HG02588 (cell line): Measurements from ENCODE around the gene LRRFIP1.

ENCODE experiments used
- ATAC-seq: cut with Tn5 transposase; IDR thresholded peaks from one replicate; pipeline ENCODE4 v1.9.1; 2021; ENCODE audit warnings: mild to moderate bottlenecking, moderate library complexity; ENCODE audit not compliant: unreplicated experiment

The LRRFIP1 gene

DNA sequence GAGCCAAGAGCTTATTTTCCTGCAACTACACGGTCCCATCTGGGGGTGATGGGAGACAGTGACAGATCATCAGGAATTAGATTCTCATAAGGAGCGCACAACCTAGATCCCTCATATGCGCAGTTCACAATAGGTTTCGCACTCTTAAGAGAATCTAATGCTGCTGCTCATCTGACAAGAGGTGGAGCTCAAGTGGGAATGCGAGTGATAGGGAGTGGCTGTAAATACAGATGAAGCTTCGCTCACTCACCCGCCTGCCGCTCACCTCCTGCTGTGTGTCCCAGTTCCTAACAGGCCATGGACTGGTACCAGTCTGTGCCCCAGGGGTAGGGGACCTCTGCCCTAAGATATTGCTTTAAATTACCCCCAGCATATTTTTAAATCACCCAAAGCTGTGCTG is 10.8 kb downstream of the LRRFIP1 start:
- no peak for ATAC-seq

DNA sequence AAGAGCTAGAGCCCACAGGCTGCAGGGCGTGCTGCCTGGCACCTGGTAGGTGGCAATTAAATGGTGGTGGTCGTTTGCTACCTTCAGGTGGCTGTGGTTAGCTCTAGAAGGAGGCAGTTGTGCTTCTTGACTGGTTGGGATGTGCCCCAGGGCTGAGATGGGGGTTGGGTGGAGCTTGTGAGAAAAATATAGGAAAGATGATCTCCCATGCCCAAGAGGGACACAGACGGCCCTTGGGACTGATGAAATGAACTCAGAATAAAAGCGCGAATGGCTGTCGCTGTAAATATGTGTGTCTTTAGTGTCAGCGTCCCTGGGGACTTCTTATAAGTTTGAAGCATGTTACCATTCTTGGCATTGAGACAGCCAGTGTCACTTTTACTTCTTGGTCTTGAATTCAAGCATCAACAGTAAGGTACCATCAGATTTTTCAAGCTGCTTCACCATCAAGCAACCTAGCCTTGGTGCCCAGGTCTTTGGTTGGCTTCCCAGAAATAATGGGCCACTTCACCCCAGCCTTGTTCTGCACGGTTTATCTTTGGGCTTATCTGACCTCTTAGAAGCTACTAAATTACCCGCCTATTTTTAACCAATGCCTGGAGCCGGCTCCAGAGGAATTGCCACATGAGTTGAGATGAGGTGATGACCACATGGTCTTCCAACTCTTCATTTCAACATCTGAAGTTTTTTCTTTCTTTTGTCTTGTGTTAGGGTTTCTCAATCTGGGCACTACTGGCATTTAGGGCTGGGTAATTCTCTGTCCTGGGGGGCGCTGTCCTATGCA is 11.9 kb downstream of the LRRFIP1 start:
- ATAC-seq, result no peak

DNA sequence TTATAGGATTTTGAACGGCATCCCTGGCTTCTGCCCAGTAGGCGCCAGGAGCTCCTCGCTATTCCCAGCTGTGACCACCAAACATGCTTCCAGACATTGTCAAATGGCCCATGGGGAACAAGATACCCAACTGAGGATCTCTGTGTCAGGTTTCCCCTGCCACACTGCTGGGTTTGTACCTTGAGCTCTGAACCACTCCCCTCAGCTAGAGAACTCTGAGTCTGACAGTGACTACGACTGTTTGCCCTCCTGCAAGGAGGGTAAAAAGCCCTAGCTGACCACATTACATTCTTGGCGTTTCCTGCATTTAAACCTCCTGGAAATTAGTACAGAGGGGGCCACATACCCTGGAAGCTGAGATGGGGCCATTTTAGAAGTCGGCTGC is 12.4 kb downstream of the LRRFIP1 start:
- ATAC-seq, result no peak

DNA sequence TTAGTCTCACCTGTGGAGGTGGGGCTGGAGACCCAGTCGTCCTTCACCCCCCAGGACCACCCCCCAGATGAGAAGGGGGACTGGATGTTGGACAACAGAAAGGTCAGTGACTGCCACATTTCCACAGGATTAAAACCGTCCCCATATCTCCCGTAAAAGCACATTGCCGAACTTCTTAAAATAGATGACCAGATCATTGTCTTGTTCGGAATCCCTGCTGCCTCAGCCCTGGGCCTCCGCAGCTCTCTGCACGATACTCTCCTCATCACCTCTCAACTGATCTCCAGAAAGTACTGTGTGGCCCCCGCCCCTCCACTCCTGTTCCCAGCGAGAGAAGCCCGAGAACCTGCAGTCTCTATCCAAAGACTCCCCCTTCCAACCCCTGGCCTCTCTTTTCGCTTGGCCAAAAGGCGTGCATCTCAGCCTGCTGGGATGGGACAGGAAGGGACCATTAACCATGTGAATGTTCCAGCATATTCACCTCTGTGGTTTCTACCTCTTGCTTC is 13.2 kb downstream of the LRRFIP1 start:
- ATAC-seq, result no peak

DNA sequence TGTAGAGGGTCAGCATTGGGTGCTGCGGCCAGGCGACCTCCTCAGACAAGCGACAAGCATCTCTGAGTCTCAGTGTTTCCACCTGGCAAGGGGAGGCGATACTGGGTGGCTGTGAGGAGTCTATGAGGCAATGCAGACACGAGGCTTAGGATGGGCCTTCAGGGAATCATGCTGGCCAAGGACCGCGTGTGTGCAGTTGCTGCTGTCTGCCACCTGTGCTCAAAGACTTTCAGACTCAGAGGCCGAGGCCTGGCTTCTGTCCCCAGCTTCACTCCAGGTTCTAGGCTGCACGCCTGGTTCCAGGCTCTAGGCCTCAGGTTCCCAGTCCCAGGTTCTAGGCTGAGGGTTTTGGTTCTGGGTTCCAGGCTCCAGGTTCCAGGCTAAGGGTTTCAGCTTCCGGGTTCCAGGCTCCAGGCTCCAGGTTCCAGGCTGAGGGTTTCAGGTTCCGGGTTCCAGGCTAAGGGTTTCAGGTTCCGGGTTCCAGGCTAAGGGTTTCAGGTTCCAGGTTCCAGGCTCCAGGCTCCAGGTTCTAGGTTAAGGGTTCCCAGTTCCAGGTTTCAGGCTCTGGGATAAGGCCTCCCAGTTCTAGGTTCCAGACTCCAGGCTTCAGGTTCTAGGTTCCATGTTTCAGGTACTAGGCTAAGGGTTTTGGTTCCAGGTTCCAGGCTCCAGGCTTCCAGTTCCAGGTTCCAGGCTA is 14.8 kb downstream of the LRRFIP1 start:
- no peak for ATAC-seq

DNA sequence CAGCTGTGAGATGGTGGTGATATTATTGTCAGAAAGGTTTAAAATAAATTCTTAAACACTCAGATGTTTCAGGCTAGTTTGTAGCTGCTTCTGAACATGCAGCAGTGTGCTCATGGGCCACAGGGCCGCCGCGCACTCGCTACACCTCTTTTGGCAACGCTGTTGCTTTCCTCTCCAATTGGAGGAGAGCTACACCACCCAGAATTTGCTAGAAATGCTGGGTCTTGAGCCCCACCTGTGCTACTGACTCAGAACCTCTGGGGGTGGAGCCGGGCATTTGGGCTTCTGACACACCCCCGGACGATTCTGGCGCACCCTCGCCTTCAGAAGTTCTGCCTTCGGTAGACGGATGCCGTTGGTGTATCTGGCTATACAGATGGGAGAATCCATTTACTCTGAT is 15.7 kb downstream of the LRRFIP1 start:
- ATAC-seq, result no peak

DNA sequence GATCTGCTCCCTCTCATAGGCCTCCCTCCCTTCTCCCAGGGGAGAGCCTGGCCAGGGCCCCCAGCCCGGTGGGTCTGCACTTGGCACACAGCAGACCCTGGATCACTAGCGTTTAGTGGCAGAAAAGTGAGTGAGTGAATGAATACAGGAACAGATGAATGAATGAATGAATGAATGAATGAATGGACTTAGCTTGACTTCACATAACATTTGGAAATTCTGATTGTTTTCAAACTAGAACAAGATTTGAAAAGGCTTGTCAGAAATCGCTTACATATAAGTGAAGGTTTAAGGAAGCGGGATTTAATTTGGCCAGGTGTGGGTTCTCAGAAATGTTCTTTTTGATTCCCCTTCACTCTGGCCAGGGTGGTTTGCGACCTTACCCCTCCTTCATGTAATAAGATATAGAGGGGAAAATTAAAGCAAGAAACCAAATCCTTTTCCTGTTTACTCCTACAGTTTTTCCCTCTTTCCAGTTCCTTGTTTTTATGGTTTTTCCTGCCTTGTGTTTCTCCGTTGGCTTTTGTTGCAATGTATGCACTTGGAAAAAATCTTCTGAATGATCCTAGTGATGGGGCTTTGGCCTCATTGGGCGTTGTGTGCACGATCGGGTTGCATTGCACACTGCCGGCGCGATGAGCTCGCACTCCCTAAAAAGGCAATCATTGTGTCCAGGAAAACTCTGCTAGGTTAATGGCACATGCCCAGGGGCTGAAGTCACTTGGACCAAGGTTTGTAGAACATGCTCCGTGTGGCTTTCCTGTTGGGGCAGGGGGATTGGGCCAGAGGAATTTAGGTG is 16.4 kb downstream of the LRRFIP1 start:
- no peak for ATAC-seq

DNA sequence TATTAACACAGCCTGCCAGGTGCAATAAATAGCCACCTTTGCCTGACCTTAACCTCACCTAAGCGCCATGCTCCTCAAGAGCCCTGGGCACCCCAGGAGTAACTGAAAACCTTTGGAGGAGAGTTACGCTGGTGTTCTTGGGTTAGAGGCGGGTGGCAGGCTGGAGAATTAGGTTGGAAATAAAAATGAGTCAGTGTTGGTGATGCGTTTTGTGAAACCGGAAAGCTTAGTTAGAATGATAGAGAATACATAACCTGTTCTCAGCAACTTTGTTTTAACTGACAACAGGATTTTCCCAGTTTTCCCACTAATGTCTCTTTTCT is 17.0 kb downstream of the LRRFIP1 start:
- no peak for ATAC-seq

DNA sequence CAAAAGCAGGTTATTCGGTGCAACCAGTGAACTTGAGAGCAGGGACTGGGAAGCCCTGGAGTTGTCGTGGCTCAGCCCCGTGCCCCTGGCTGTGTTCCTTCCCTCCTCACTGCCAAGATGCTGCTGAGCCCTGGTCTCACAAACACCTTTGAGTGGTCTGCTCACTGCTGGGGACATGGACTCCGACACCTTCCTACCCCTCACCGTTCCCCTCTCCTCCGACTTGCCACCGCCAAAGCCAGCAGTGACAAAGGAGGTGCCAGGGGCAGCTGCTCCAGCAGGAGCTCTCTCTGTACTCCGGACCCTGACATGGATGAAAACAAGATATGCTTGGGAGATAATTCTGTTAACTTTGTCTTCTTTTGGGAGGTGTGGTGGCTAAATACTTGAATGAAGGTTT is 17.9 kb downstream of the LRRFIP1 start:
- no peak for ATAC-seq

DNA sequence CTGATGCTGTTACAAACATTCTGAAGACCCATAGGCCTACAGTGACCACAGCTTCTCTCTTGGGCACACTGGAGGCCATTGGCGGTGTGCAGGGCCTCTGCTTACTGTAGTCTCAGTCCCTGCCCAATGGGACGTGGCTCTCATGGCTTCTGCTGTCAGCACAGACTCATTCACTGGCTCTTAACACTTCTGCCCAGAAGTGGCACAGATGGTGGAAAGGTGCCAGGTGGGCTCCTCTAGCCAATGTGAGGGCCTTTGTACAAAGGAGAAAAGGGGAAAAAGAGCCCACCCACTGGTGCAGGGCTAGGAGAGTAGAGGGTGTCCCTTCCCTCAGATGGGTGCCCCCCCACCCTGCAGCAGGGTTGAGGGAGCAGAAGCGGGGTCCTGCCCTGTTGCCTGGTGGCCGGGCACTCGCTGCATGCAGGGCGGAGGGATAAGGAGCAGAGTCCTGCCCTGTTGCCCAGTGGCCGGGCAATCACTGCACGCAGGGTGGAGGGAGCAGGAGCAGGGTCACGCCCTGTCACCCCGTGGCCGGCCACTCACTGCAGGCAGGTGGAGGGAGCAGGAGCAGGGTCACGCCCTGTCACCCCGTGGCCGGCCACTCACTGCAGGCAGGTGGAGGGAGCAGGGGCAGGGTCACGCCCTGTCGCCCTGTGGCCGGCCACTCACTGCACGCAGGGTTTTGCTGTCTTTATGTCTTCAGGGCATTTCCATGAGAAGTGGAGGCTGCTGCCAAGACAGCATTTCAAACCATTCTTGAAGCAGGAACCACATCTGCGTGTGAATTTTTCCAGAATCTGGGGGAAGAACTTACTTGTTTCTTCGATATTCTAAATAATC is 20.0 kb downstream of the LRRFIP1 start:
- no peak for ATAC-seq

DNA sequence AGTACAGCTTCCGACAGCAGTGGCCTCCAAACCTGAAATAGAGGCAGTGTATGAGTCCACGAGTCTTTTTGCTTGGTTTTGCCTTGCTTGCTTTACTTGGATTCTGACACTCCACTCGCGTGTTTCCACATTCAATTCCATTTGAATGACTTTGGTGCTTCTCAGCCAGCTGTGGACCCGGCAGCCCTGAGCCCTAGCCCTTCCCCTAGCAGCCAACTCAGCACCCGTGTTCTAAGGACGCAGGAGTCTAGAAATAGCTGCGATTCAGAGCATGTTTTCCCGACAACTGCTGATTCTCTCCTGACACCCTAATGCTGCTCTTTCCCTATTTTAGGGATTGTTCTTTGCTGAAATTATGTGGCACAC is 20.6 kb downstream of the LRRFIP1 start:
- ATAC-seq, result no peak

DNA sequence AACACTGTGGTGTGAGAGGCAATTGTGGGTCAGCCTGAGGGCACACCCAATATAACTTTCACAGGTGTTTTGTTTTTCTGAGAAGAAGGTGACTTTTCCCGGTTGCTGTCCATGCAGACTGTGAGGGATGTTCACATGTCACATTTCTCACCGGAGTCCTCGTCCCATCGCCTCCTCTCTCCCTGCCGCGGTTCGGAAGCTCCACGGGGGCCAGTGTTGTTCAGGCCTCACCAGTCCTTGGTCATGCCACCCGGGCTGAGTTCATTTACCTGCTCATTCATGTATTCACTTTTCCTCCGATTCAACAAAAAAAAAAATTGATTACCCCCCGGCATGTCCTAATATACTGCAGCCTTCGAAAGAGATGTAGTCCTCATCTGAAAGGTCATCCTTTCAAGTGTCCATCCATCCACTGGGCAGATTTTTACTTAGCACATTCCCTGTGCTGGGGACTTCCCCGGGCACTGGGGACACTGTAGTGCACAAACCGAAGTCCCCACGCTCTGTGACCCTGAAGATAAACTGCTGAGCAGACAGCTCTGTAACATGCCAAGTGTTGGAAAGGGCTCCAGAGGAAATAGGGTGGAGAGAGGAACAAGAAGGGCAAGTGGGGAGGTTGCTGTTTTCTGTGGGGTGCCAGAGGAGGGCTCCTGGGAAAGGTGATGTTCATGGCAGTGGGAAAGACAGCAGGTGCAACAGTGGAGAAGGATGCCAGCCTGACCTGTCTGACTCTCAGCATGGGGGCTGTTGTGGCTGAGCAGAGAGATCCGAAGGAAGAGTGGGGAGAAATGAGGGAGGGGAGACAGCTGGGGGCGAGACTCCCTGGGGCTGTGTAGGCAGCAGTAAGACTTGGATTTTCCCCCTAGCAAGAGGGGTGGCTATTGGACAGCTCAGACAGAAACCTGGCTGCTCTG is 22.4 kb downstream of the LRRFIP1 start:
- no peak for ATAC-seq

DNA sequence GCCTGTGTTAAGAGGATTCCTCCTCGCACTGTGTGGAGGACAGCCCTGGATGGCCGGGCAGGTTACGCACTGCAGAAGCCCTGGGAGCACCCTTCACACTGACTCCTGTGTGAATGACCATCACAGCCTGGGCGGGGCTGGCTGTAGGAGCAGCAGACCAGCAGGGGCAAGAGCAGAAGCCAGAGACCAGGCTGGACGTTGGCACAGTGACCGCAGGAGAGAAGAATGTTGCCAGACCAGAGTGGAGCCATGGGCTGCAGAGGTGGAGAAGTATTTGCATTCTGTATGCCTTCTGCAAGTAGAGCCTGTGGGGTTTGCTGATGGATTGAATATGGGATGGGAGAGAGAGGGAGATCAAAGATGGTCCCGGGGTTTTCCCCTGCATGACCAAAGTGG is 23.1 kb downstream of the LRRFIP1 start:
- no peak for ATAC-seq

DNA sequence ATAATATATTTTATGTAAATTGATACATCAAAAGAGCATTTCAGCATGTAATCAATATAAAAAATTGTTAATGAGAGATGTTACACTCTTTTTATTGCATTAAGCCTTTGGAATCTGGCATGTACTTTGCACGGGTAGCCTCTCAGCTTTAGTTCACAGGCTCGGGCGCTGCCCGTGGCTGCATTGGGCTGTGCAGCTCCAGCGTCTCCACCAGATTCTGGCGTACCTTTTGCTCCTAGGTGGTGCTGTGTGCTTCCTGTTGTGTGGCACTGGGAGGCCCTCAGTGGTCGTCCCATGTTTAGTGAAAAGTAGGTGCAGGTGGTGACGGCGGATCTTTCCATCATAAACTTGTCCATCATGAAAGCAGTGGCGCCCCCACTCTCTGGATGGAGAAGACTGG is 24.4 kb downstream of the LRRFIP1 start:
- ATAC-seq, result no peak

DNA sequence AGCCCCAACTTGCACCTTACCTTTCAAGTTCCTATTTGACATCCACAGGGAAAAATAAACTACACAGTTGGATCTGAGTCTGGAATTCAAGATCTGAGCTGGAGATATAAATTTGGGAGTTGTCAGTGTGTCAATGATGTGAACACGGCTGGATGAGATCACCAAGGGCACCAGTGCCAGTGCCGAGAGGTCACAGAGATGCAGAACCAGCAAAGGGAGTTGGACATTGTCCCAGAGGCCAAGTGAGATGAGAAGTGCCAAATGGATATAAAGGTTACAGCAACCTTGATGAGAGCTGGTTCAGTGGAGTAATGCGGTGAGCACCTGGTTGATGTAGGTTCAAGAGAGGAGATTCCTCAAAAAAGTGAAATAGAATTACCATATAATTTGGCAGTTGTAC is 24.8 kb downstream of the LRRFIP1 start:
- ATAC-seq, result no peak

DNA sequence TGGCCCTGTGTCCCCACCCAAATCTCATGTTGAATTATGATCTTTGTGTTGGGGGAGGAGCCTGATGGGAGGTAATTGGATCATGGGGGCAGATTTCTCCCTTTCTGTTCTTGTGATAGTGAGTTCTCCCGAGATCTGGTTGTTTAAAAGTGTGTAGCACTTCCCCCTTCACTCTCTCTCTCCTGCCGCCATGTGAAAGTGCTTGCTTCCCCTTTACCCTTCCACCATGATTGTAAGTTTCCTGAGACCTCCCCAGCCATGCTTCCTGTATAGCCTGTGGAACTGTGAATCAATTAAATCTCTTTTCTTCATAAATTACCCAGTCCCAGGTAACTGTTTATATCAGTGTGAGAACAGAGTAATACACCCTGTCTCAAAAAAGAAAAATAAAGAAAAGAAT is 25.5 kb downstream of the LRRFIP1 start:
- no peak for ATAC-seq

DNA sequence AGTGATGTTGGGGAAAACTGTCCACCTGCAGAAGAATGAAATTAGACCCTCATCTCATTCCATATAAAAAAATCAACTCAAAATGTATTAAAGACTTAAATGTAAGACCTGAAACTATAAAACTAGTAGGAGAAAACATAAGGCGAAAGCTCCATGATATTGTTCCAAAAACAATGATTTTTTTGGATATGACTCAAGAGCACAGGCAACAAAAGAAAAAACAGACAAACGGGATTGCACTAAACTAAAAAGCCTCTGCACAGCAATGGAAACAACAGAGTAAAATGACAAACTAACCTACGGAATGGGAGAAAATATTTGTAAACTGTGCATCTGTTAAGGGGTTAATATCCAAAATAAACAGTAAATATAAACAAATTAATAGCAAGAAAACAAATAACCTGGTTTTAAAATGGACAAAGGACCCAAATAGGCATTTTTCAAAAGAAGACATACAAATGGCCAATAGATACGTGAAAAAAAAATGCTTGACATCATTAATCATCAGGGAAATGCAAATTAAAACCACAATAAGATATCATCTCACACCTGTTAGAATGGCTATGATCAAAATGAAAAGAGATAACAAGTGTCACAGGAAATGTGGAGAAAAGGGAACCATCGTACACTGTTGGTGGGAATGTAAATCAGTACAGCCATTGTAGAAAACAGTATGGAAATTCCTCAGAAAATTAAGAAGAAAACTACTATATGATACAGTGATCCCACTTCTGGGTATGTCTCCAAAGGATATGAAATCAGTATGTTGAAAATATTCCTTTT is 26.6 kb downstream of the LRRFIP1 start:
- no peak for ATAC-seq

DNA sequence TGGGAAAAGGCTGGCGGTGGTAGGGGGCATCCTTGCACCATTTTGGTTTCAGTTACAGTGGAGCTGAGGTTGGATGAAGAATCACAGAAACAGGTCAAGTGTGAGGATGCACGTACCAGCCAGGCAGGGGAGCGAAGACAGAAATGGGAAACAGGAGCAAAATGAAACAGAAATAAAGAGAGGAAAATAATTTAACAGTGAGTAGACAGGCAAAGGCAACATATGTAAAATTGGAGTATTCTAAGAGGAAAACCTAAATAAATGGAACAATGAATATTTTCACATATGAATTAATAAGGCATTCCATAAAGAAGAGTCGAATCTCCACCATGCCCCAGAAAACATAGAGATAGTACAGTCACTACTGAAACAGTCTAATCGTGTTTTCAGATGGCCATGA is 29.7 kb downstream of the LRRFIP1 start:
- no peak for ATAC-seq

DNA sequence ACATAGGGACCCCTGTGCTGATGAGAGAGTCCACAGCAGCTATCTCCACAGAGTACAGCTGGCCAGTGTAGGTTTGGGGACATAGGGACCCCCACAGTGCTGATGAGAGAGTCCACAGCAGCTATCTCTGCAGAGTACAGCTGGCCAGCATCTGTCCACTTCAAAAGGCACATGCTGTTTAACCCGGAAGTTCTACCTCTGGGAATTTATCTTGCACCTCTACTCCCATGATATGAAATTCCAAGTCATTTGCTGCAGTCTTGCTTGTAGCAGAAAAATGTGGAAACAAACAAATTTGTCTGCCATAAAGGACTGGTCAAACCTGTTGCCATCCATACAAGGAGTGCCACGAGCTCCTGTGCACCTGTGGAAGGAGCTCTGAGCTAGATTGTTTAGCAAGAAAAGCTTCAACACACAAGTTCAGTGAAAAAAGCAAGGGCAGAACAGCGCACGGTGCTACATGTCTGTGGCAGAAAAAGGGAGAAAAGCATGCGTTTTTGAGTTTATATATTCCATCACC is 33.1 kb downstream of the LRRFIP1 start:
- no peak for ATAC-seq
